Activated CD4-positive, alpha-beta T cell treated with anti-CD3 and anti-CD28 coated beads, Interleukin-2, Interleukin-6, amounts not matched to agents 100 ng/mL and 50 ng/mL, durations not matched to agents 16 hours and 8 hours (primary cell): ENCODE data around the gene GBF1.
"Not testable (repeated sequence)": the region's sequence is repeated elsewhere in the genome, so short reads cannot be mapped to it uniquely, and the experiment has no call there.

Experiments used
- DNase-seq: peaks from one replicate; pipeline ENCODE4 v3.0.0-alpha.2; 2020

GBF1 gene

GRCh38 chr10:102245082-102245931 lies at the start of gene GBF1:
Gene GBF1 (plus strand): TSS chr10:102245532. CDS start chr10:102258939, 13,407 bp downstream.
- DNase-seq = peak; percentile 99

DNA sequence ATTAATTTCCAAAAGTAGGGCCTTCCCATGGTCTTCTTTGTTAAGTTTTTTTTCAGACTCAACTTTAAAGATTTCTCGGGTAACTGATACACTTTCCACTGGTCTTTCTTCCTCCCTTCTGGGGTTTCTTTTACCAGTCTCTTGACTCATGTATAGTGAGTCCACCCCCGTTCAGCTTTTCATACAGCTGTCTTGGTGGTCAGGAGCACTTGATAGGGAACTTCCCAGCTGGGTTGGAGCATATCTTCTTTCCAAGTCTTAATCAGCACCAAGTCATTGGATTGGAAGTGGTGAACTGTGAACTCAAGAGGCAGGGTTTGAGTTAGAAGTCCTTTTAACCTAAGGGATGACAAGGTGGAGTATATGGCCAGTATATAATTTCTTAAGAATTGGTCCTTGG lies 48.4 kb upstream of the GBF1 start:
- DNase-seq = no peak

DNA sequence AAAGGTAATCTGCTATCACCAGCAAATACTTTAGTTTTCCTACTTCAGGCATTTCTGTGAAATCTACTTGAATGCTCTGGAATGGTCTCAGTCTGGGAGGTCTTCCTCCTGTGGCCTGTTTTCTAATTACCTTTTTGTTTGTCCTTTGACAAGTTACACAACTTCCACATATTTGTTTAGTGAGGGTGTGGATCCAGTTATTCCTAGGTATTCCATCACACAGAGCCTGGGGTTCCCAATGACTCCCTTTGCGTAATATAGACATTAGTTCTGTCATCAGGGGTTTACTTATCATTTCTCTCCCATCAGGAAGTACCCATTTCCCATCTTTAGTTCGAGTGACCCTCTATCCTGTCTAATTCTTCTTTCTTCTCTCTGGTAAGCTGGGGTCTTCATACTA lies 47.3 kb upstream of the GBF1 start:
- no peak for DNase-seq

- no peak for DNase-seq
Observed at GRCh38 chr10:102200751-102201640, 44.3 kb upstream of the GBF1 start.

DNA sequence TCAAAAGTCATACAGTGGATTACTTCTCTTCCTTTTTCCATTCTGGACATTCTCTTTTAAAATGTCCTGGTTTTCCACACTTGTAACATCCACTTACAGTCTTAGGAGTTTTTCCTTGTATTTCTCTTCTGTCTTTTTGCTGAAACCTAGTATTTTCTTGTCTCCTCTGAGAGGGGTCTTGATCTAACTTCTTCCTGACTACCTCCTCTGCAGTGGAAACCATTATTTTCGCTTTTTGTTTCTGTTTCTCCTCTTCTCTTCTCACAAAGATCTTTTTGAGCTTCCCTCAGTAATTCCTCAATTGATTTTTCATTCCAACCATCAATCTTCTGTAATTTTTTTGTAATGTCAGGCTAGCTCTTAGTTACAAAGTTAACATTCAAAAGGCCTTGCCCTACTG lies 42.9 kb upstream of the GBF1 start:
- no peak for DNase-seq

GRCh38 chr10:102208311-102209035 lies 36.9 kb upstream of the GBF1 start:
- no peak for DNase-seq

GRCh38 chr10:102211615-102212299 lies 33.6 kb upstream of the GBF1 start:
- DNase-seq = no peak

DNA sequence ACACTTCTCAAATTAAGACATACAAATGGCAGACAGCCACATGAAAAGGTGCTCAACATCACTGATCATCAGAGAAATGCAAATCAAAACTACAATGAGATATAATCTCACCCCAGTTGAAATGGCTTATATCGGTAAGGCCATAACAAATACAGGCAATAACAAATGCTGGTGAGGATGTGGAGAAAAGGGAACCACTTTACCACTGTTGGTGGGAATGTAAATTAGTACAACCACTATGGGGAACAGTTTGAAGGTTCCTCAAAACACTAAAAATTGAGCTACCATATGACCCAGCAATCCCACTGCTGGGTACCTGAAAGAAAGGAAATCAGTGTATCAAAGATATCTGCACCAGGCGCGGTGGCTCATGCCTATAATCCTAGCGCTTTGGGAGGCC lies 31.7 kb upstream of the GBF1 start:
- DNase-seq = not testable (repeated sequence)

DNA sequence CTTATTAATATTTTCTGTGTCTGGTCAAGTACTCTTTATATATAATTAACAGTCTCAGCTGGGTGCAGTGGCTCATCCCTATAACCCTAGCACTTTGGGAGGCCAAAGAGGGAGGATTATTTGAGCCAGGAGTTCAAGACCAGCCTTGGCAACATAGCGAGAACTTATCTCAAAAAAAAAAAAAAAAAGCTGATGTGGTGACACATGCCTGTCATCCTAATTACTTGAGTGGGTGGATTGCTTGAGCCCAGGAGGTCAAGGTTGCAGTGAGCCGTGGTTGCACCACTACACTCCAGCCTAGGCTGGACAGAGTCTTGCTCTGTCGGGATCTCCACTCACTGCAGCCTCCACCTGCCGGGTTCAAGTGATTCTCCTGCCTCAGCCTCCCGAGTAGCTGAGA lies 26.0 kb upstream of the GBF1 start:
- no peak for DNase-seq

DNA sequence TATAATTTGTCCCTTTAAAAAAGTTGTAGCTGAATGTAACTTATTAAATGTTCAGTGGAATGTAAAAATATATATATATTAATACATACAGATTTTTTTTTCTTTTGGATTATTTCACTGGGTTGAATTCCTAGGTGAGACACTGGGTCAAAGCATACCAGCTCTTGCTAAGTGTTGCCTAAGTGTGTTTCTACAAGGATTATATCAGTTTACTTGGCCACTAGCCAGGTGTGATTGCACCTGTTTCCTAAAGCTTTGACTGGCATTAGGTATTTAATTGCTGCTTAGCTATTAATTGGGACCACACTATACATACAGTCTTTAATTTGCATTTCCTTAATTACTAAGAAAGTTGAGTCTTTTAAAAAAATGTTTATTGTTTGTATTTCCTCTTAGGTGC lies 24.7 kb upstream of the GBF1 start:
- no peak for DNase-seq

- DNase-seq = no peak
Observed at GRCh38 chr10:102222797-102223196, 22.5 kb upstream of the GBF1 start.

GRCh38 chr10:102225646-102226541 lies 19.4 kb upstream of the GBF1 start, which contains the start of gene ELOVL3:
Gene ELOVL3 (plus strand): TSS chr10:102226299. CDS start chr10:102226549, 250 bp downstream.
- DNase-seq = peak; percentile 89

GRCh38 chr10:102226542-102226870 lies 18.8 kb upstream of the GBF1 start:
- no peak for DNase-seq

GRCh38 chr10:102227050-102227449 lies 18.3 kb upstream of the GBF1 start:
- no peak for DNase-seq

DNA sequence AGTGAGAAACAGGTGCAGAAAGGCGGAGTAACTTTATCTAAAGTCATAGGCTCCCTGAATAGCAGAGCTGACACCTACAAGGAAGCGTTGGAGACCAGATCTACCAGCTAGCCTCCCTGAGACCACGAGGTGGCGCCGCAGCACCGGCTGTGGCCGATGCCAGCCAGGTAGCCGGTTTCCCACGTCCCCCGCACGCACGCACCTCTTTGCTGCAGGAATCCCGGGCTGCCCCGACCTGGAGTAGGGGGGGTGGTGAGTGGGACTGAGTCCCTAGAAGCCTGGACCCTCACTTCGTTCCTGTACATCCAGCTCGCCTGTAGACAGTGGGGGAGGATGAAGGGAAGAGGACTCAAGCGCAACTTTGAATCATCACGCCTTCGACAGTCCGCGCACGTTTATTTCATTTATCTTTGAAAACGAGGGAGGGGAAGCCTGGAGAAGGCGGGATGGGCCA lies 15.5 kb upstream of the GBF1 start:
- DNase-seq = peak; percentile 90

GRCh38 chr10:102230264-102230860 lies 15.0 kb upstream of the GBF1 start:
- peak; percentile 34 for DNase-seq

DNA sequence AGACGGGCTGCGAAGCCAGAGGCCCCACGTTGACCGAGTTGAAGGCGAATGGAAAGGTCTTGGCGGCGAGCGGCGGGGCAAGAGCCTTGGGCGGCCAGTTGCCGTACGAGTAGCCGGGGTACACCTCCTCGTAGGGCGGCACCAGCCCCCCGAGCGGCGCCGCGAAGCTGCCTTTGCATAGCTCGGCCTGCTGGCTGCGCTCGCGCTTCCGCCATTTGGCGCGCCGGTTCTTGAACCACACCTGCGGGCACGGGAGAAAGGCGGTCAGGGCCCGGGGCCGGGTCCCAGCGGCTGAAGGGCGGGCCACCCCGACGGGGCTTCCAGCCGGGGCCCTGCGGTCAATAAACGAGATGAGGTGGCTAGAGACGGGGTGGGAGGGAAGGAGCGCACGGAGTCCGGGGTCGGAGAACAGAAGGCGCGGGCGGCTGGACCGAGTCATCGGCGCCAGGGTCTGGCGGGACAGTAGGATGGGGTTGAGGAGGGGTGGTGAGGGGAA lies 14.4 kb upstream of the GBF1 start:
- DNase-seq = peak; percentile 59

DNA sequence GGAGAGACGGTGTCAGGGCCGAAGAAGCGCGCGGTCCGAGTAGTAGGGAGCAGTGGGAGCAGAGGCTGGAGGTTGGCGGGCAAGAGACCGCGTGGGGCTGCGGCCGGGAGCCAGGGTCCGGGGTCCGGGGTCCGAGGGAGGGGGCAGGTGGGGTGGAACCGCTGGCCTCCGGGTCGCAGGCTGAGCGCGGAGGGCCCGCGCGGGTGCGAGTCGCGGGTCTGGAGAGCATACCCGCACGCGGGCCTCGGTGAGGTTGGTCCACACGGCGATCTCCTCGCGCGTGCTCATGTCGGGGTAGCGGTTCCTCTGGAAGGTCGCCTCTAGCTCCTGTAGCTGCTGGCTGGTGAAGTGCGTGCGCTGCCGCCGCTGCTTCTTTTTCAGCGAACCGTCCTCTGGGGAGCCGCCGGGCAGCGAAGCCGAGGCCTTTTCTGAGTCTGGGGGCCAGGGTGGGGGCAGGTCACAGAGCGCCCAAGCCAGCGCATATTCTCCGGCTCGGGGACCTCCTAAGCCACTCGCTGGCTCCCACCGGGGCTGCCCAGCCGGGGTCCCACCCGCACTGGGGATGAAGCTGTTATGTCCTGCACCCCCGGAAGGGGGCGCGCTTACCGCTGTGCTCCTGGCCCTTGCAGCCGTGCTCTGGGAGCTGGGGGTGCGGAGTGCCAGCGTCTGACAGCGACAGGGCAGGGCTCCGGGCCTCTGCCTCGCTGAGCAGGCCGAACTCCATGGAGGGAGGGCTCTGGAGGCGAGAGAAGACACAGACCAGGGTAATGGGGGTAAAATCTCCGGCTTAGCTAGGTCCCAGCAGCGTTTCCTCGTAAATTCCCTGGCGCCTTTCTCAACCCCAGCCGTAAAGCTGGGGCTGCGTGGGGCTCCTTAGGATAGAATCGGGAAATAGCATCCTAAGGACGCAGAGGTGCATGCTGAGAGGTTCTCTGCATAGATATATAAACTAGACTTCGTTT lies 13.7 kb upstream of the GBF1 start:
- peak; percentile 87 for DNase-seq

- no peak for DNase-seq
Observed at GRCh38 chr10:102233997-102234396, 11.3 kb upstream of the GBF1 start.
